GM18873 (cell line): ENCODE measurements around the gene HYAL3.
"Not testable (repeated sequence)": the region's sequence is repeated elsewhere in the genome, so short reads cannot be mapped to it uniquely, and the experiment has no call there.

Experiments used
- ATAC-seq: cut with Tn5 transposase; IDR thresholded peaks from one replicate; pipeline ENCODE4 v1.9.1; 2021; ENCODE audit warnings: mild to moderate bottlenecking, moderate library complexity, moderate number of reproducible peaks; ENCODE audit not compliant: unreplicated experiment, low FRiP score

The HYAL3 gene

GRCh38 chr3:50316657-50317242 lies 17.5 kb upstream of the HYAL3 start:
- no peak for ATAC-seq

- ATAC-seq = no peak
Observed at GRCh38 chr3:50314816-50315215, 15.6 kb upstream of the HYAL3 start.

- ATAC-seq = no peak
Observed at GRCh38 chr3:50314342-50314741, 15.1 kb upstream of the HYAL3 start.

- ATAC-seq = not testable (repeated sequence)
Observed at GRCh38 chr3:50312041-50312440, 12.8 kb upstream of the HYAL3 start.

- ATAC-seq = no peak
Observed at GRCh38 chr3:50304601-50305000, 5.4 kb upstream of the HYAL3 start.

- ATAC-seq = no peak
Observed at GRCh38 chr3:50303013-50303815, 4.0 kb upstream of the HYAL3 start, which contains the start of gene HYAL1. Gene HYAL1, minus strand, starts transcription at chr3:50303574. Its CDS starts 618 bp downstream, at chr3:50302956.

GRCh38 chr3:50302095-50303012 lies 3.1 kb upstream of the HYAL3 start:
- no peak for ATAC-seq

GRCh38 chr3:50300681-50301254 lies 1.6 kb upstream of the HYAL3 start:
- no peak for ATAC-seq

- ATAC-seq = no peak
Observed at GRCh38 chr3:50299929-50300680, 900 bp upstream of the HYAL3 start.

- ATAC-seq = no peak
Observed at GRCh38 chr3:50299638-50299928, 378 bp upstream of the HYAL3 start.

GRCh38 chr3:50297896-50298725 lies 1.1 kb downstream of the HYAL3 start:
- ATAC-seq = no peak

- no peak for ATAC-seq
Observed at GRCh38 chr3:50297384-50297775, 1.8 kb downstream of the HYAL3 start.

- no peak for ATAC-seq
Observed at GRCh38 chr3:50296721-50297383, 2.4 kb downstream of the HYAL3 start.

- ATAC-seq = no peak
Observed at GRCh38 chr3:50295553-50296431, 3.4 kb downstream of the HYAL3 start.

- no peak for ATAC-seq
Observed at GRCh38 chr3:50294492-50295403, 4.5 kb downstream of the HYAL3 start.

- ATAC-seq = no peak
Observed at GRCh38 chr3:50294089-50294488, 5.1 kb downstream of the HYAL3 start.
